CD8-positive, alpha-beta memory T cell (primary cell): Measurements from ENCODE around the gene HOXA11. TPM values are rescaled to one million over a fixed set of nuclear protein-coding genes. Genes with fewer than 3 reads are reported as not detected.

ENCODE experiments used
- CTCF ChIA-PET: fragments of 350-600 bp; sonication (Branson Sonifier 250); formaldehyde crosslinking; loops from one replicate; lab custom pipeline; 2021; ENCODE audit warnings: antibody characterized with exemption; lab: Charles Lee
- POLR2A ChIA-PET: fragments of 350-600 bp; sonication (Branson Sonifier 250); formaldehyde crosslinking; loops from one replicate; lab custom pipeline; 2021; ENCODE audit warnings: antibody characterized with exemption; lab: Charles Lee
- DNase-seq, 5 donors: peaks; one replicate each; pipeline versions ENCODE4 v3.0.0 to v3.0.0-alpha.2; 2020 to 2022; ENCODE audit warnings: mixed read lengths in 1 of 5
- H3K27ac ChIP-seq: one replicate; pipeline ENCODE4 v1.7.0; 2013; ENCODE audit warnings: low read depth, mild to moderate bottlenecking, low read length, moderate library complexity
- H3K27me3 ChIP-seq: 2 replicates; pipeline ENCODE4 v1.7.0; 2013; ENCODE audit warnings: low read length, mild to moderate bottlenecking; ENCODE audit not compliant: insufficient read depth, poor library complexity, severe bottlenecking
- H3K36me3 ChIP-seq: 2 replicates; pipeline ENCODE4 v1.7.0; 2013; ENCODE audit warnings: mild to moderate bottlenecking, low read length, moderate library complexity; ENCODE audit not compliant: insufficient read depth
- H3K4me1 ChIP-seq: 2 replicates; pipeline ENCODE4 v1.7.0; 2013; ENCODE audit warnings: mild to moderate bottlenecking, low read length, moderate library complexity; ENCODE audit not compliant: insufficient read depth
- H3K4me3 ChIP-seq: 2 replicates; pipeline ENCODE4 v1.7.0; 2013; ENCODE audit warnings: mild to moderate bottlenecking, low read length
- H3K9me3 ChIP-seq: 2 replicates; pipeline ENCODE4 v1.7.0; 2013; ENCODE audit warnings: mild to moderate bottlenecking, low read length
- H3K27ac Mint-ChIP-seq, 8 donors: one replicate each; pipeline ENCODE4 v1.8.0; 2020 to 2021; ENCODE audit warnings: mixed read lengths in 8 of 8, mild to moderate bottlenecking in 6 of 8, inconsistent platforms in 3 of 8, moderate library complexity in 3 of 8
- H3K27me3 Mint-ChIP-seq, 2 donors: one replicate each; pipeline ENCODE4 v1.8.0; 2020 to 2021; ENCODE audit warnings: mixed read lengths in 2 of 2, mild to moderate bottlenecking in 1 of 2, moderate library complexity in 1 of 2
- H3K36me3 Mint-ChIP-seq, 3 donors: one replicate each; pipeline ENCODE4 v1.8.0; 2020 to 2021; ENCODE audit warnings: mixed read lengths in 3 of 3, inconsistent platforms in 1 of 3, mild to moderate bottlenecking in 1 of 3
- H3K4me1 Mint-ChIP-seq, 3 donors: one replicate each; pipeline ENCODE4 v1.8.0; 2020 to 2021; ENCODE audit warnings: mixed read lengths in 3 of 3, inconsistent platforms in 1 of 3, mild to moderate bottlenecking in 1 of 3
- H3K4me3 Mint-ChIP-seq, 7 donors: one replicate each; pipeline ENCODE4 v1.8.0; 2020 to 2021; ENCODE audit warnings: mixed read lengths in 7 of 7, mild to moderate bottlenecking in 6 of 7, moderate library complexity in 4 of 7, inconsistent platforms in 2 of 7
- H3K9me3 Mint-ChIP-seq, 5 donors: one replicate each; pipeline ENCODE4 v1.8.0; 2020 to 2022; ENCODE audit warnings: mixed read lengths in 5 of 5, mild to moderate bottlenecking in 3 of 5, moderate library complexity in 2 of 5, inconsistent platforms in 1 of 5
- polyA plus RNA-seq: library from polyadenylated mRNA; unstranded; fragments of 300-500 nt; fragmentation: Illumina TruSeq; gene quantifications from one replicate; pipeline ENCODE4 v1.2.3, GENCODE V29; 2021
- total RNA-seq, 2 experiments: library from RNA; stranded (reverse); gene quantifications; one replicate each; pipeline ENCODE4 v1.2.3, GENCODE V29; 2021

HOXA11 gene
- total and polyA plus RNA-seq, 3 experiments from 2014 or later, result not detected

DNA sequence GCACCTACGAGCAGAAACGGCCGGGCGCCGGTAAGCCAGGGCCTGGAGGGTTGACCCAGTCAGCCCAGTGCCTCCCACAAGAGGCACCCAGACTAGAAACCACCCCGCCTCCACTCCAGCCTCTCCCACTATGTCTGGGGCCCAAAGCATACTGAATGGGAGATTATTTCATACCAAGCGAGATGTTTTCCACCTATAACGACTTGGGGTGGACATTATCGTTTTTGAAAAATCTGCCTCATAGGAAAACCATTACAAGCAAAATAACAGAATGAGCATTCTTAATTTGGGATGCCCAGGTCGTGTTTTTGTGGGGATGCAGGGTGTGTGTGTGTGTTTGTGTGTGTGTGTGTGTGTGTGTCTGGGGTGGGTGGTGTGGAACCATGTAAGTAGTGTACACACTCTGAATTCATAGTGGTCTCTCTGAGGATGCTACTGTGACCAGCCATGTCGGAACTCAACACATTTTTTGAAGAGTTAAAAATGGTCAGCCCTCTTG is 39.1 kb downstream of the HOXA11 start:
- Mint-ChIP-seq H3K4me3 (no peak overlapping the region), H3K27ac (no peak overlapping the region), H3K9me3 (no peaks in the 10 kb centered on the region), H3K4me1 (peaks cover 2 to 24% (median 12%) of the 10 kb centered on the region in 3 donors), H3K27me3 (peaks cover 60 to 76% of the 10 kb centered on the region in 2 donors), H3K36me3 (no peaks in the 10 kb centered on the region)
- H3K27me3 ChIP-seq, result peaks cover 42% of the 10 kb centered on the region
- no peaks in the 10 kb centered on the region for H3K9me3 ChIP-seq
- no peak overlapping the region for H3K4me3 ChIP-seq
- peaks cover 6% of the 10 kb centered on the region for H3K4me1 ChIP-seq
- CTCF ChIA-PET, result interaction anchor here (1.0 to 1.4 kb wide), 2 partner anchors 15 to 17 kb away, joined by 3 read pairs; no protein-coding TSS in a partner anchor
- POLR2A ChIA-PET, result no interaction called here
- no peak overlapping the region for H3K27ac ChIP-seq
- H3K36me3 ChIP-seq, result no peaks in the 10 kb centered on the region
- no peak for DNase-seq

DNA sequence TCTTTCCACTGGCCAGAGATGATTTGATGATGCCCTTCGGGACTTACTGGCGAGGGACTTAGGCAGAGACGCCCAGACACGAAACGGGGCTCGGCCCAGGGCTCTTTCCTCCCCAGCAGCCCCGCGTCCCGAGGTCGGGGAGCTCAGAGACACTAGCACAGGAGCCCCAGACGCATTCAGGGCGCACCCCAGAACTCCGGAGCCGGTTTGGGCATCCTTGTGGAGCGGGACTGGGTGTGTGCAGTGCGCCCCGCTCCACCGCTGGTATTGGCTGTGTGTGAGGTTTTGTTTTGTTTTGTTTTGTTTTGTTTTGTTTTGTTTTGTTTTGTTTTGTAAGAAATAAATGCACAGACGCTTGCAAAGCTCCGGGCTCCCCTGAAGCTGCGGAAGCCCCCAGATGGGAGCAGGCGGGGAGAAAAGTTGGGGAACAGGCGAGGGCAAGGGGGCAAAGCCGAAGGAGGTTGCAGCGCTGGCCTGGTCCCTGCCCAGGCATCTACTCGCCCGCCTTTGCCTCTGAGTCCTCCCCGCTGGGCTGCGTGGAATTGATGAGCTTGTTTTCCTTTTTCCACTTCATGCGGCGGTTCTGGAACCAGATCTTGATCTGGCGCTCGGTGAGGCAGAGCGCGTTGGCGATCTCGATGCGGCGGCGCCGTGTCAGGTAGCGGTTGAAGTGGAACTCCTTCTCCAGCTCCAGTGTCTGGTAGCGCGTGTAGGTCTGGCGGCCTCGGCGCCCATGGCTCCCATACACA is 39.7 kb downstream of the HOXA11 start:
- H3K9me3 Mint-ChIP-seq, result no peaks in the 10 kb centered on the region
- H3K27me3 ChIP-seq, result peaks cover 37% of the 10 kb centered on the region
- no peaks in the 10 kb centered on the region for H3K9me3 ChIP-seq
- no peak overlapping the region for H3K4me3 ChIP-seq
- H3K4me3 Mint-ChIP-seq, result no peak overlapping the region
- ChIA-PET POLR2A (no interaction called here), CTCF (no interaction called here)
- peaks cover 56 to 77% of the 10 kb centered on the region in 2 donors for H3K27me3 Mint-ChIP-seq
- H3K27ac Mint-ChIP-seq, result peak overlapping the region in 1 of 8 donors; percentile 7
- H3K36me3 Mint-ChIP-seq, result no peaks in the 10 kb centered on the region
- H3K4me1 ChIP-seq, result peaks cover under 1% of the 10 kb centered on the region
- H3K4me1 Mint-ChIP-seq, result peaks cover 0 to 18% (median 7%) of the 10 kb centered on the region in 3 donors
- no peaks in the 10 kb centered on the region for H3K36me3 ChIP-seq
- no peak for DNase-seq
- H3K27ac ChIP-seq, result no peak overlapping the region

DNA sequence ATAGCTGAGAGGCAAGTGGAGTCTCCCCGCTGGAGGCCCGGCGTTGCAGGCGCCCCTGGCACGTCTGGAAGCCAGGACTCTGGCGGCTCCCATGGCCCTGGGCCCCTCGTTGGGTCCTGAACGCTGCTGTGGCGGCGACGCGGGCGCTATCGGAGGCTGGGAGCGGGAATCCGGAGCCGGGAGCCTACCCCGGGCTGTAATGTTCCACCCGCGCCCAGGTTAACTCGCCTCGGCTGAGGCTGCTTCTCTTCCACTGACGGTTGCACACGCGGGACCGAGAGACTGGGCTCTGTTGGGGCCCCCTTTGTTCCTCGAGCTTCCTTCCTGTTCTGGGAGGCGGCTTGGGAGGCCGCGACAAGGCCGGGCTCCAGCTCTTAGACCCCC is 40.3 kb downstream of the HOXA11 start:
- peaks cover 0 to 13% (median 5%) of the 10 kb centered on the region in 3 donors for H3K4me1 Mint-ChIP-seq
- Histone ChIP-seq H3K27ac (no peak overlapping the region), H3K36me3 (no peaks in the 10 kb centered on the region), H3K4me1 (no peaks in the 10 kb centered on the region), H3K27me3 (peaks cover 35% of the 10 kb centered on the region), H3K9me3 (no peaks in the 10 kb centered on the region), H3K4me3 (no peak overlapping the region)
- peaks cover 51 to 71% of the 10 kb centered on the region in 2 donors for H3K27me3 Mint-ChIP-seq
- H3K4me3 Mint-ChIP-seq, result no peak overlapping the region
- CTCF ChIA-PET, result no interaction called here
- no peaks in the 10 kb centered on the region for H3K9me3 Mint-ChIP-seq
- no peak overlapping the region for H3K27ac Mint-ChIP-seq
- DNase-seq, result no peak
- POLR2A ChIA-PET, result no interaction called here
- no peaks in the 10 kb centered on the region for H3K36me3 Mint-ChIP-seq

DNA sequence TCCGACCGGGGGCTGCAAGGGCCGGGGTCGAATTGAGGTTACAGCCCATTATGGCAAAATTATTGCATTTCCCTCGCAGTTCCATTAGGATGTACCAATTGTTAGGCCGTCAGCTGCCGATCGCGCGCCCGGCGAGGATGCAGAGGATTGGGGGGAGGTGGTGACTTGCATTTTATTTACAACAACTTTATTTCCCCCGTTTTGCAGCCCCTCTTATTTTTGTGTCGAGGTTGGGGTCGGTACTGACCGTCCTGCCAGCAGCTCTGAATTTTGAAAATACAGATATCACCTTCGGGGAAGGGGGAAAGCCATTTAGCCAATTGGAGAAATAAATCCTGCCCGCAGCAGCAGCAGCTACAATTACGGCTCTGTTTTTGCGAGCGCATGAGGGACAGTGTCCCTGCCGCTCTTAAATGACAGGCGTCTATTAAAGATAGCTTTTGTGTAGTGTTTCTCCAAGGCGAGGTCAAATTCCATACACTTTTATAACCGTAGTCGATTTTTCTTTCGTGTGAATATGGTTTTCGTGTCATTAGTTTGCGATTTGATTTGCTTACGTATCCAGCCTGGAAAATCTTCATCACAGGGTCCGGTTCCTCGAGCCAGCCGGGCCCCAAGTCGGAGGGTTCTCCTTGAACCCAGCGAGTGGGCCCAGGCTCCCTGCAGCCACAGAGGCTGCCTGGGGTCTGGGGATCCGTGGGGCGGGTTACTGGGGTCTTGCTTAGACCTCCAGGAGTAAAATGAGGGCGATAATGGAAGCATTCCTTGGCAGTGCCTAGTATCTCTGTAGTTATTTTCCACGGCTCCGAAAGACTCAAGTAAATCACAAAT is 40.9 kb downstream of the HOXA11 start:
- CTCF ChIA-PET, result no interaction called here
- no peak for DNase-seq
- H3K36me3 Mint-ChIP-seq, result no peaks in the 10 kb centered on the region
- no peaks in the 10 kb centered on the region for H3K9me3 Mint-ChIP-seq
- H3K27ac Mint-ChIP-seq, result no peak overlapping the region
- peak overlapping the region in 1 of 7 donors; percentile 65 for H3K4me3 Mint-ChIP-seq
- Histone ChIP-seq H3K4me1 (no peaks in the 10 kb centered on the region), H3K27ac (no peak overlapping the region), H3K9me3 (no peaks in the 10 kb centered on the region), H3K27me3 (peaks cover 31% of the 10 kb centered on the region), H3K4me3 (no peak overlapping the region), H3K36me3 (no peaks in the 10 kb centered on the region)
- H3K27me3 Mint-ChIP-seq, result peaks cover 45 to 65% of the 10 kb centered on the region in 2 donors
- POLR2A ChIA-PET, result no interaction called here
- peaks cover 0 to 12% (median 5%) of the 10 kb centered on the region in 3 donors for H3K4me1 Mint-ChIP-seq

DNA sequence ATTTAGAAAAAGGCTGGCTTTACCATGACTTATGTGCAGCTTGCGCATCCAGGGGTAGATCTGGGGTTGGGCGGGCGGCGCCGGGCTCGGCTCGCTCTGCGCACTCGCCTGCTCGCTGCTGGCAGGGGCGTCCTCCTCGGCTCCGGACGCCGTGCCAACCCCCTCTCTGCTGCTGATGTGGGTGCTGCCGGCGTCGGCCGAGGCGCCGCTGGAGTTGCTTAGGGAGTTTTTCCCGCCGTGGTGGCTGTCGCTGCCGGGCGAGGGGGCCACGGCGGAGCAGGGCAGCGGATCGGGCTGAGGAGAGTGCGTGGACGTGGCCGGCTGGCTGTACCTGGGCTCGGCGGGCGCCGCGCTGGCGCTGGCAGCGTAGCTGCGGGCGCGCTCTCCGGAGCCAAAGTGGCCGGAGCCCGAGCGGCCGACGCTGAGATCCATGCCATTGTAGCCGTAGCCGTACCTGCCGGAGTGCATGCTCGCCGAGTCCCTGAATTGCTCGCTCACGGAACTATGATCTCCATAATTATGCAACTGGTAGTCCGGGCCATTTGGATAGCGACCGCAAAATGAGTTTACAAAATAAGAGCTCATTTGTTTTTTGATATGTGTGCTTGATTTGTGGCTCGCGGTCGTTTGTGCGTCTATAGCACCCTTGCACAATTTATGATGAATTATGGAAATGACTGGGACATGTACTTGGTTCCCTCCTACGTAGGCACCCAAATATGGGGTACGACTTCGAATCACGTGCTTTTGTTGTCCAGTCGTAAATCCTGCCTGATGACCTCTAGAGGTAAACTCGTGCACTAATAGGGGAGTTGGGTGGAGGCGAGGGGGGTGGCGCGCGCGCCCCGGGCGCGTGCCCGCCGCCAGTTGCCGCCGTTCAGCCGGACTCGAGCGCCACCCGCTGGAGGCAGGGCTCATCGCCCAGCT is 41.7 kb downstream of the HOXA11 start, which contains the start of gene HOXA5:
Gene HOXA5, minus strand, starts transcription at position 659 of the 927 bp plus-strand sequence. Its CDS starts 74 bp downstream, at position 585.
- Mint-ChIP-seq H3K4me1 (peaks cover 0 to 9% (median 5%) of the 10 kb centered on the region in 3 donors), H3K9me3 (no peaks in the 10 kb centered on the region), H3K36me3 (no peaks in the 10 kb centered on the region), H3K4me3 (peak within 1 kb of the TSS in 4 of 7 donors; percentile 20 to 65 (median 32)), H3K27ac (no peak within 1 kb of the TSS), H3K27me3 (peaks cover 39 to 64% of the 10 kb centered on the region in 2 donors)
- no peak within 1 kb of the TSS for H3K4me3 ChIP-seq
- no peaks in the 10 kb centered on the region for H3K9me3 ChIP-seq
- CTCF ChIA-PET, result no interaction called here
- no peaks in the 10 kb centered on the region for H3K36me3 ChIP-seq
- no peaks in the 10 kb centered on the region for H3K4me1 ChIP-seq
- peaks cover 22% of the 10 kb centered on the region for H3K27me3 ChIP-seq
- DNase-seq, result no peak
- no peak within 1 kb of the TSS for H3K27ac ChIP-seq
- POLR2A ChIA-PET, result no interaction called here

DNA sequence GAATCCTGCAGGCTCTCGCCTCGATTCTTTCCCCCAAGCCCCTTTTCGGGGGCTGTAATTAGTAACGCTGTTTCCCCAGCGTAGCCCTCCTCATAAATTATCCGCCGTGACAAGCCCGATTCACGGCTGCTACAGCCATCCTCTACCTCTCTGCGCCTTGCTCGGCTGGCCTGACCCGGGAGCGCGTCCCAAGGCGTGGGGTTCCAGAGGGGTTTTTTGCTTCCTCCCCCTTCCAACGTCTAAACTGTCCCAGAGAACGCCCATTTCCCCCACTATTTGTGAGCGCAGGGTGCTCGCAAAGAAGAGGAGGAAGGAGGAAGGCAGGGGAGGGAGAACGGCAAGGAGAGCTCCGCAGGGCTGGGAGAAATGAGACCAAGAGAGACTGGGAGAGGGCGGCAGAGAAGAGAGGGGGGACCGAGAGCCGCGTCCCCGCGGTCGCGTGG is 42.4 kb downstream of the HOXA11 start:
- DNase-seq, result no peak
- Mint-ChIP-seq H3K9me3 (no peaks in the 10 kb centered on the region), H3K4me3 (peak overlapping the region in 2 of 7 donors; percentile 24 to 41), H3K27me3 (peaks cover 34 to 63% of the 10 kb centered on the region in 2 donors), H3K4me1 (peaks cover 0 to 5% (median 1%) of the 10 kb centered on the region in 3 donors), H3K27ac (no peak overlapping the region), H3K36me3 (no peaks in the 10 kb centered on the region)
- H3K4me1 ChIP-seq, result no peaks in the 10 kb centered on the region
- no peaks in the 10 kb centered on the region for H3K9me3 ChIP-seq
- POLR2A ChIA-PET, result no interaction called here
- CTCF ChIA-PET, result interaction anchor here (1.7 kb wide), 1 partner anchor 8 kb away, joined by 4 read pairs; no protein-coding TSS in a partner anchor
- no peaks in the 10 kb centered on the region for H3K36me3 ChIP-seq
- peaks cover 20% of the 10 kb centered on the region for H3K27me3 ChIP-seq
- H3K27ac ChIP-seq, result no peak overlapping the region
- H3K4me3 ChIP-seq, result no peak overlapping the region

DNA sequence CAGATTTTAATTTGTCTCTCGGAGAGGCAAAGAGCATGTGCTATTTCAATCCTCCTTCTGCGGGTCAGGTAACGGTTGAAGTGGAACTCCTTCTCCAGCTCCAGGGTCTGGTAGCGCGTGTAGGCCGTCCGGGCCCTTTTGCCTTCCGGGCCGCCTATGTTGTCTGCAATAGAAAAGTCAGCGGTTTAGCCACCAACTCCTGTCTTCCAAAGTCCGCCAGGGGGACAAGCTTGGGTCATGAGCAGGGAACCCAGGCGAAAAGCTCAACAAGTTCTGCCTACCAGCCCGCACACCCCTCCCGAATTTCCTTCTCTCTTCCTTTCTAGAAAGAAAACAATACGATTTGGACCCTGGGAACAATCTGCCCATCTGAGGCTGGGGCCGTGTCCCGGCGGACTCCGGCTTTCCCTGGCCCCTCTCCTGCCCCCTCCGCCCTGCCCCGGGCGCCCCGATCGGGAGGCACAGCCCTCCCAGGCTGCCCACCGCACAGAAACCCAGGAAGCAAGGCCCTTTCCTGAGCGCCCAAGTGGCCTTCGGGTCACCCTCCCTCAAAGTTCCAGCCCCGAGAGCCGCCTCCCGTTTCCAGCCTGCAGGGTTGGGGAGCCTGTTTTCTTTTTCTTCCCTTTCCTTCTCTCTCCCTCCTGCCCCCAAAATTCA is 43.0 kb downstream of the HOXA11 start:
- Mint-ChIP-seq H3K27me3 (peaks cover 32 to 63% of the 10 kb centered on the region in 2 donors), H3K9me3 (no peaks in the 10 kb centered on the region), H3K27ac (no peak overlapping the region), H3K4me1 (peaks cover 0 to 1% (median 0%) of the 10 kb centered on the region in 3 donors), H3K4me3 (no peak overlapping the region), H3K36me3 (no peaks in the 10 kb centered on the region)
- ChIA-PET POLR2A (no interaction called here), CTCF (interaction anchor here (1.3 to 1.7 kb wide), 2 partner anchors 9 to 11 kb away, joined by 4 to 5 read pairs; partner anchors contain the start of gene HOXA4)
- Histone ChIP-seq H3K4me3 (no peak overlapping the region), H3K27ac (no peak overlapping the region), H3K4me1 (no peaks in the 10 kb centered on the region), H3K9me3 (no peaks in the 10 kb centered on the region), H3K36me3 (no peaks in the 10 kb centered on the region), H3K27me3 (peaks cover 19% of the 10 kb centered on the region)
- DNase-seq, result no peak
